Neural progenitor cell (in vitro differentiated cells): ENCODE results near the gene HPD. TPM values are rescaled to one million over a fixed set of nuclear protein-coding genes. Genes with fewer than 3 reads are reported as not detected.
A peak's percentile ranks its signal among the peaks of the same experiment; 100 is the strongest.

ENCODE experiments used
- DNase-seq: peaks from one replicate; pipeline ENCODE4 v3.0.0-alpha.2; 2016; ENCODE audit warnings: low spot score
- H2AFZ ChIP-seq: fragments of 200-600 bp; sonication (generic); replicated peaks from 2 replicates; pipeline ENCODE4 v1.6.1; 2016; ENCODE audit warnings: antibody characterized with exemption
- H3F3A ChIP-seq: fragments of 200-600 bp; sonication (generic); 2 replicates; pipeline ENCODE4 v1.6.1; 2016; ENCODE audit warnings: antibody characterized with exemption, low read depth
- H3K27ac ChIP-seq: fragments of 200-600 bp; sonication (generic); 2 replicates; pipeline ENCODE4 v1.5.1; 2016; ENCODE audit warnings: mild to moderate bottlenecking
- H3K27me3 ChIP-seq: fragments of 200-600 bp; sonication (generic); 2 replicates; pipeline ENCODE4 v1.6.1; 2016; ENCODE audit warnings: mild to moderate bottlenecking, moderate library complexity
- H3K36me3 ChIP-seq: fragments of 200-600 bp; sonication (generic); 2 replicates; pipeline ENCODE4 v1.5.1; 2016
- H3K4me1 ChIP-seq: fragments of 200-600 bp; sonication (generic); 2 replicates; pipeline ENCODE4 v1.6.1; 2016; ENCODE audit warnings: mixed run types
- H3K4me2 ChIP-seq: fragments of 200-600 bp; sonication (generic); 2 replicates; pipeline ENCODE4 v1.6.1; 2016
- H3K4me3 ChIP-seq: fragments of 200-600 bp; sonication (generic); 2 replicates; pipeline ENCODE4 v1.5.1; 2016
- H3K79me2 ChIP-seq: fragments of 200-600 bp; sonication (generic); 2 replicates; pipeline ENCODE4 v1.6.1; 2016; ENCODE audit warnings: low read depth
- H3K9ac ChIP-seq: fragments of 200-600 bp; sonication (generic); 2 replicates; pipeline ENCODE4 v1.6.1; 2016
- H3K9me3 ChIP-seq: fragments of 200-600 bp; sonication (generic); 2 replicates; pipeline ENCODE4 v1.5.1; 2016; ENCODE audit warnings: low read depth
- H4K20me1 ChIP-seq: fragments of 200-600 bp; sonication (generic); 2 replicates; pipeline ENCODE4 v1.6.1; 2016; ENCODE audit warnings: low read depth
- H3K27ac Mint-ChIP-seq: 3 replicates; pipeline ENCODE4 v1.8.0; 2021; ENCODE audit warnings: mixed read lengths
- H3K27me3 Mint-ChIP-seq: 2 replicates; pipeline ENCODE4 v1.8.0; 2022; ENCODE audit warnings: low read depth, mild to moderate bottlenecking, inconsistent platforms, moderate library complexity, mixed read lengths; ENCODE audit not compliant: insufficient read depth
- H3K36me3 Mint-ChIP-seq: 3 replicates; pipeline ENCODE4 v1.8.0; 2021; ENCODE audit warnings: mixed read lengths
- H3K4me1 Mint-ChIP-seq: 3 replicates; pipeline ENCODE4 v1.8.0; 2021; ENCODE audit warnings: mixed read lengths
- H3K4me3 Mint-ChIP-seq: 3 replicates; pipeline ENCODE4 v1.8.0; 2021; ENCODE audit warnings: mild to moderate bottlenecking, moderate library complexity, mixed read lengths
- H3K9me3 Mint-ChIP-seq: 3 replicates; pipeline ENCODE4 v1.8.0; 2020; ENCODE audit warnings: mixed read lengths
- EZH2 ChIP-seq: fragments of 200-600 bp; sonication (generic); IDR thresholded peaks from 2 replicates; pipeline ENCODE4 v1.6.1; 2017; ENCODE audit warnings: antibody characterized with exemption, mild to moderate bottlenecking, moderate library complexity
- EZH2phosphoT487 ChIP-seq: fragments of 200-600 bp; sonication (generic); IDR thresholded peaks from 2 replicates; pipeline ENCODE4 v1.6.1; 2017; ENCODE audit warnings: antibody characterized with exemption
- total RNA-seq: library from RNA; depleted of rRNA; stranded (reverse); fragments of >200 nt; gene quantifications from 2 replicates; pipeline ENCODE4 v1.2.3, GENCODE V29; 2015; ENCODE audit warnings: low replicate concordance
- TF ChIP-seq, protein P1 (sequence below): fragments of 200-600 bp; sonication (generic); IDR thresholded peaks from 2 replicates; pipeline ENCODE4 v1.5.1; 2017; ENCODE audit warnings: antibody characterized with exemption, mild to moderate bottlenecking

Gene HPD
- total RNA-seq, 1 donor from 2014 or later = not detected

DNA sequence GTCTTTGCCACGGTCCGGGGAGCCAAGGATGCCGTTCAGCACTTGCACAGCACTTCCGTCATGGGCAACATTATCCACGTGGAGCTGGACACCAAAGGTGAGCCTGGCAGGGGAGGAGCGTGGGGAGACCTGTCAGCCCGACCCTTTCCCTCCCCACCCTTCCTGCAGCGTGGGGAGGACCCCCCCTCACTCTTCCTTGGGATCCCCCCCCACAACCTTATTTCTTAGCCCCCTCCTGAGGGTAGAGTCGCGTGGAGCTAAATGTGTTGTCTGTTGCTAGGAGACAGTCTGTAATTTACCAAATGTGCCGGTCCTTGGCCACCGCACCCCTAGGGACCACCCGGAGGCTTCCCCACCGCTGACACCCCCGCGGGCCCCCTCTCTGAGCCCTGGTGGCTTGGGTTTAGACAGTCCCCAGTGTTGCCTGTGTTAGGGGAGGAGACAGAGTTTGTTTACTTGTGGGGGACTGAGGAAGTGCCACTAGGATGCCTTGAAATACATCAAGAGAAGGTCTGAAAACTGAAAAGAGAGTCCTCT lies 52.6 kb downstream of the HPD start:
- peak overlapping the region; percentile 84 for H3K4me3 ChIP-seq
- H4K20me1 ChIP-seq = peaks cover 51% of the 10 kb centered on the region
- H3K9me3 ChIP-seq = no peaks in the 10 kb centered on the region
- H3K36me3 ChIP-seq = no peaks in the 10 kb centered on the region
- H3K27ac Mint-ChIP-seq = peak overlapping the region; percentile 90
- peaks cover 23% of the 10 kb centered on the region for H3K36me3 Mint-ChIP-seq
- no peaks in the 10 kb centered on the region for H3K9me3 Mint-ChIP-seq
- H3F3A ChIP-seq = peaks cover 38% of the 10 kb centered on the region
- H3K4me2 ChIP-seq = peak overlapping the region; percentile 98
- no peak overlapping the region for H3K27ac ChIP-seq
- peaks cover 7% of the 10 kb centered on the region for H3K27me3 Mint-ChIP-seq
- peaks cover 19% of the 10 kb centered on the region for H3K4me1 ChIP-seq
- no peak for DNase-seq
- no peaks in the 10 kb centered on the region for H3K27me3 ChIP-seq
- TF ChIP-seq, protein P1, sequence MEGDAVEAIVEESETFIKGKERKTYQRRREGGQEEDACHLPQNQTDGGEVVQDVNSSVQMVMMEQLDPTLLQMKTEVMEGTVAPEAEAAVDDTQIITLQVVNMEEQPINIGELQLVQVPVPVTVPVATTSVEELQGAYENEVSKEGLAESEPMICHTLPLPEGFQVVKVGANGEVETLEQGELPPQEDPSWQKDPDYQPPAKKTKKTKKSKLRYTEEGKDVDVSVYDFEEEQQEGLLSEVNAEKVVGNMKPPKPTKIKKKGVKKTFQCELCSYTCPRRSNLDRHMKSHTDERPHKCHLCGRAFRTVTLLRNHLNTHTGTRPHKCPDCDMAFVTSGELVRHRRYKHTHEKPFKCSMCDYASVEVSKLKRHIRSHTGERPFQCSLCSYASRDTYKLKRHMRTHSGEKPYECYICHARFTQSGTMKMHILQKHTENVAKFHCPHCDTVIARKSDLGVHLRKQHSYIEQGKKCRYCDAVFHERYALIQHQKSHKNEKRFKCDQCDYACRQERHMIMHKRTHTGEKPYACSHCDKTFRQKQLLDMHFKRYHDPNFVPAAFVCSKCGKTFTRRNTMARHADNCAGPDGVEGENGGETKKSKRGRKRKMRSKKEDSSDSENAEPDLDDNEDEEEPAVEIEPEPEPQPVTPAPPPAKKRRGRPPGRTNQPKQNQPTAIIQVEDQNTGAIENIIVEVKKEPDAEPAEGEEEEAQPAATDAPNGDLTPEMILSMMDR = no peak
- no peak for TF ChIP-seq EZH2
- no peak for TF ChIP-seq EZH2phosphoT487
- no peak overlapping the region for H3K9ac ChIP-seq
- H3K79me2 ChIP-seq = peaks cover 89% of the 10 kb centered on the region
- peak overlapping the region; percentile 97 for H3K4me3 Mint-ChIP-seq
- H2AFZ ChIP-seq = no peak overlapping the region
- peaks cover 29% of the 10 kb centered on the region for H3K4me1 Mint-ChIP-seq

DNA sequence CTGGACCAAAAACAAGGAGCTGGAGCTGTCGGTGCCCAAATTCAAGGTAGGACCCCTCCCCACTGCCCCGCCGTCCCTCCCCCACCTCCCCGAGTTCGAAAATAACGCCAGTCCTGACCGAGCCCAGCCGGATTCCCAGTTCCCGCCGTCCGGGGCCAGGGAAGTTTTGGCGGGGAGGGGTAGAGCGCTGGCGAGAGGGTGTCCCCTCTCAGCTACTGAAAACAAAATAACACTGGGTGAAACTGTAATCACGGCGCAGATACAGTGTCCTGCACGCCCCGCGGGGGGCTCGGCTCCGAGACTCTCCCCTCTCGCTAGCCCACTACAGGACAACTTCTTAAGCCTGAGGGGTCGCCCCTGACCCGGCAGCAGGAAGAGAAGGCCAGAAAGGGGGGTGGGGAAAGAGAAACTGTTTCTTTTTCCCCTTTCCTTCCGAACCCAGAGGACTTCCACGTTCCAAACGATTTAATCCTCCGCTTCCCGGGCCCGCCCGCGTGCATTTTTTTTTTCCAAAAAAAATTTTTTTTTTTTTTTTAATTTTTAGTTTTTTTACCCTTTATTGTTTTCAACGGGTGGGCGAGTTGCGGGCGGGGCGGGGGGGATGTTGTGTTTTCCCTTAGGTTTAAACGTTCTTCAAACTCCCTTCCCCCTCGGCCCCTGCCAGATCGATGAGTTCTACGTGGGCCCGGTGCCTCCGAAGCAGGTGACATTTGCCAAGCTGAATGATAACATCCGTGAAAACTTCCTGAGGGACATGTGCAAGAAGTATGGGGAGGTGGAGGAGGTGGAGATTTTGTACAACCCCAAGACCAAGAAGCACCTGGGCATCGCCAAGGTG lies 53.3 kb downstream of the HPD start:
- no peaks in the 10 kb centered on the region for H3K36me3 ChIP-seq
- no peaks in the 10 kb centered on the region for H3K27me3 ChIP-seq
- DNase-seq = peak; percentile 52
- peak overlapping the region; percentile 98 for H3K4me2 ChIP-seq
- H3K27ac ChIP-seq = no peak overlapping the region
- Mint-ChIP-seq H3K9me3 (no peaks in the 10 kb centered on the region), H3K27me3 (peaks cover 7% of the 10 kb centered on the region), H3K27ac (peak overlapping the region; percentile 90), H3K4me1 (peaks cover 25% of the 10 kb centered on the region), H3K4me3 (peak overlapping the region; percentile 97), H3K36me3 (peaks cover 19% of the 10 kb centered on the region)
- TF ChIP-seq EZH2 = no peak
- no peak for TF ChIP-seq EZH2phosphoT487
- TF ChIP-seq, protein P1 = no peak
- H4K20me1 ChIP-seq = peaks cover 44% of the 10 kb centered on the region
- no peaks in the 10 kb centered on the region for H3K9me3 ChIP-seq
- H3K79me2 ChIP-seq = peaks cover 88% of the 10 kb centered on the region
- peak overlapping the region; percentile 84 for H3K4me3 ChIP-seq
- H3K9ac ChIP-seq = peak overlapping the region; percentile 8
- H3K4me1 ChIP-seq = peaks cover 16% of the 10 kb centered on the region
- H2AFZ ChIP-seq = no peak overlapping the region
- H3F3A ChIP-seq = peaks cover 36% of the 10 kb centered on the region

DNA sequence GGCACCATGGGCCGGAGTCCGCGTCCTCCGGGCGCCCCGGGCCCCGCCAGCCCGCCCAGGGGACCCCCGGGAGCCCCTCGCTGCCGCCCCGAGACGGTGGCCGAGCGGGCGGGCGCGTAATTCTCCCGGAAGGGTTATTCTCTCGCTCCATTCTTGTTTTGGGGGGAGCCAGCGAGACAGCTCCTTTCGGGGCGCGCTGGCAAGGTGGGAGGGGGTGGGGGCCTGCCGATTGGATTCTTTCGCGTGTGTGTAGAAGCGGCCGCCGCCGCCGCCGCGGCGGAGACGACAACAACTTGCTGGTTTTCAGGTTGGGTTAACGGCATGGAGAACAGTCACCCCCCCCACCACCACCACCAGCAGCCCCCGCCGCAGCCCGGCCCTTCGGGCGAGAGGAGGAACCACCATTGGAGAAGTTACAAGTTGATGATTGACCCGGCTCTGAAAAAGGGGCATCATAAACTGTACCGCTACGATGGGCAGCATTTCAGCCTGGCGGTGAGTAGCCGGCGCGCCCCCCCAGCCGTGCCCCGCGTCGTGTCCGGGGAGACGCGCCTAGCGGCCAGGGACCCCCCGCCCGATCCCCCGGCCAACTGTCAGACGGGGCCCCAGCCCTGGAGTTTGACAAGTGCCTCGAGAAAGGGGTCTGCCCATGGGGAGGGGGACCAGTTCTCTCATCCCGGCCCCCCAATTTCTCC lies 54.1 kb downstream of the HPD start:
- H3K79me2 ChIP-seq = peaks cover 90% of the 10 kb centered on the region
- Mint-ChIP-seq H3K27me3 (peaks cover 8% of the 10 kb centered on the region), H3K9me3 (no peaks in the 10 kb centered on the region), H3K27ac (peak overlapping the region; percentile 98), H3K4me1 (peaks cover 25% of the 10 kb centered on the region), H3K4me3 (peak overlapping the region; percentile 97), H3K36me3 (peaks cover 17% of the 10 kb centered on the region)
- no peak overlapping the region for H3K27ac ChIP-seq
- peak overlapping the region; percentile 84 for H3K4me3 ChIP-seq
- peak; percentile 50 for DNase-seq
- no peaks in the 10 kb centered on the region for H3K36me3 ChIP-seq
- no peaks in the 10 kb centered on the region for H3K9me3 ChIP-seq
- H2AFZ ChIP-seq = no peak overlapping the region
- H3K9ac ChIP-seq = peak overlapping the region; percentile 8
- H3F3A ChIP-seq = peaks cover 43% of the 10 kb centered on the region
- H3K4me1 ChIP-seq = peaks cover 16% of the 10 kb centered on the region
- TF ChIP-seq, protein P1 = no peak
- no peak for TF ChIP-seq EZH2
- no peak for TF ChIP-seq EZH2phosphoT487
- peak overlapping the region; percentile 98 for H3K4me2 ChIP-seq
- H3K27me3 ChIP-seq = no peaks in the 10 kb centered on the region
- H4K20me1 ChIP-seq = peaks cover 43% of the 10 kb centered on the region
